T-helper 2 cell treated with Interferon-gamma antibody and Interleukin-4, amounts not matched to agents 5 μg/mL and 100 μg/mL, for 36 hours (primary cell): Measurements from ENCODE around the gene RBP3.

Experiments
- DNase-seq: peaks from one replicate; pipeline ENCODE4 v3.0.0; 2021; ENCODE audit warnings: low spot score
- H3K27ac Mint-ChIP-seq: one replicate; pipeline ENCODE4 v1.8.0; 2021; ENCODE audit warnings: mild to moderate bottlenecking, mixed read lengths
- H3K27me3 Mint-ChIP-seq: one replicate; pipeline ENCODE4 v1.8.0; 2021; ENCODE audit warnings: low read depth, mixed read lengths
- H3K36me3 Mint-ChIP-seq: one replicate; pipeline ENCODE4 v1.8.0; 2021; ENCODE audit warnings: low read depth, mixed read lengths
- H3K4me1 Mint-ChIP-seq: one replicate; pipeline ENCODE4 v1.8.0; 2021; ENCODE audit warnings: low read depth, mixed read lengths
- H3K4me3 Mint-ChIP-seq: one replicate; pipeline ENCODE4 v1.8.0; 2022; ENCODE audit warnings: mild to moderate bottlenecking, moderate library complexity, mixed read lengths
- H3K9me3 Mint-ChIP-seq: one replicate; pipeline ENCODE4 v1.8.0; 2021; ENCODE audit warnings: mixed read lengths

RBP3 gene

GRCh38 chr10:47362199-47362598 is 14.0 kb downstream of the RBP3 start:
- no peak overlapping the region for H3K27ac Mint-ChIP-seq
- no peaks in the 10 kb centered on the region for H3K27me3 Mint-ChIP-seq

GRCh38 chr10:47363781-47364180 is 15.6 kb downstream of the RBP3 start:
- peaks cover 2% of the 10 kb centered on the region for H3K4me1 Mint-ChIP-seq
- no peak overlapping the region for H3K4me3 Mint-ChIP-seq
- no peaks in the 10 kb centered on the region for H3K9me3 Mint-ChIP-seq
- H3K27me3 Mint-ChIP-seq: no peaks in the 10 kb centered on the region
- no peak for DNase-seq
- no peaks in the 10 kb centered on the region for H3K36me3 Mint-ChIP-seq
- H3K27ac Mint-ChIP-seq: no peak overlapping the region

More at GRCh38 chr10:47362199-47362598, 14.0 kb downstream of the RBP3 start:
- H3K4me1 Mint-ChIP-seq: peaks cover 2% of the 10 kb centered on the region
- no peak overlapping the region for H3K4me3 Mint-ChIP-seq
- H3K36me3 Mint-ChIP-seq: no peaks in the 10 kb centered on the region
- no peak for DNase-seq
- H3K9me3 Mint-ChIP-seq: no peaks in the 10 kb centered on the region

GRCh38 chr10:47364366-47364765 is 16.2 kb downstream of the RBP3 start:
- Mint-ChIP-seq H3K27ac (no peak overlapping the region), H3K27me3 (no peaks in the 10 kb centered on the region), H3K4me3 (no peak overlapping the region), H3K9me3 (no peaks in the 10 kb centered on the region), H3K36me3 (no peaks in the 10 kb centered on the region), H3K4me1 (peaks cover 2% of the 10 kb centered on the region)
- DNase-seq: no peak

- no peak overlapping the region for H3K4me3 Mint-ChIP-seq
- no peak overlapping the region for H3K27ac Mint-ChIP-seq
- H3K9me3 Mint-ChIP-seq: no peaks in the 10 kb centered on the region
- DNase-seq: no peak
- H3K36me3 Mint-ChIP-seq: no peaks in the 10 kb centered on the region
- peaks cover 2% of the 10 kb centered on the region for H3K4me1 Mint-ChIP-seq
- no peaks in the 10 kb centered on the region for H3K27me3 Mint-ChIP-seq
These were observed 16.7 kb downstream of the RBP3 start for GRCh38 chr10:47364911-47365310.

- no peak overlapping the region for H3K27ac Mint-ChIP-seq
- no peak overlapping the region for H3K4me3 Mint-ChIP-seq
- no peaks in the 10 kb centered on the region for H3K36me3 Mint-ChIP-seq
- DNase-seq: no peak
- peaks cover 2% of the 10 kb centered on the region for H3K4me1 Mint-ChIP-seq
- H3K9me3 Mint-ChIP-seq: no peaks in the 10 kb centered on the region
- no peaks in the 10 kb centered on the region for H3K27me3 Mint-ChIP-seq
These were observed 17.4 kb downstream of the RBP3 start for GRCh38 chr10:47365431-47366180.

GRCh38 chr10:47366181-47366631 is 18.0 kb downstream of the RBP3 start:
- H3K27ac Mint-ChIP-seq: no peak overlapping the region
- no peaks in the 10 kb centered on the region for H3K9me3 Mint-ChIP-seq
- H3K36me3 Mint-ChIP-seq: no peaks in the 10 kb centered on the region
- H3K27me3 Mint-ChIP-seq: no peaks in the 10 kb centered on the region
- H3K4me3 Mint-ChIP-seq: no peak overlapping the region
- DNase-seq: no peak
- no peaks in the 10 kb centered on the region for H3K4me1 Mint-ChIP-seq

GRCh38 chr10:47366731-47367460 is 18.7 kb downstream of the RBP3 start:
- H3K4me3 Mint-ChIP-seq: no peak overlapping the region
- DNase-seq: no peak
- no peaks in the 10 kb centered on the region for H3K9me3 Mint-ChIP-seq
- no peaks in the 10 kb centered on the region for H3K4me1 Mint-ChIP-seq
- no peak overlapping the region for H3K27ac Mint-ChIP-seq
- H3K36me3 Mint-ChIP-seq: no peaks in the 10 kb centered on the region
- no peaks in the 10 kb centered on the region for H3K27me3 Mint-ChIP-seq

GRCh38 chr10:47367646-47368045 is 19.5 kb downstream of the RBP3 start:
- Mint-ChIP-seq H3K27me3 (no peaks in the 10 kb centered on the region), H3K4me3 (no peak overlapping the region), H3K4me1 (peaks cover 2% of the 10 kb centered on the region), H3K9me3 (no peaks in the 10 kb centered on the region), H3K36me3 (no peaks in the 10 kb centered on the region), H3K27ac (no peak overlapping the region)
- DNase-seq: no peak

- Mint-ChIP-seq H3K36me3 (no peaks in the 10 kb centered on the region), H3K27ac (no peak overlapping the region), H3K27me3 (peaks cover 5% of the 10 kb centered on the region), H3K4me3 (no peak overlapping the region), H3K9me3 (no peaks in the 10 kb centered on the region), H3K4me1 (peaks cover 11% of the 10 kb centered on the region)
- DNase-seq: no peak
These were observed 20.4 kb downstream of the RBP3 start for GRCh38 chr10:47368431-47369180.

- Mint-ChIP-seq H3K27ac (no peak overlapping the region), H3K9me3 (no peaks in the 10 kb centered on the region), H3K4me3 (no peak overlapping the region), H3K36me3 (no peaks in the 10 kb centered on the region), H3K4me1 (peaks cover 13% of the 10 kb centered on the region), H3K27me3 (peaks cover 5% of the 10 kb centered on the region)
- DNase-seq: no peak
These were observed 21.2 kb downstream of the RBP3 start for GRCh38 chr10:47369251-47369894.

- H3K9me3 Mint-ChIP-seq: no peaks in the 10 kb centered on the region
- H3K27me3 Mint-ChIP-seq: peaks cover 5% of the 10 kb centered on the region
- DNase-seq: no peak
- no peak overlapping the region for H3K4me3 Mint-ChIP-seq
- H3K4me1 Mint-ChIP-seq: peaks cover 13% of the 10 kb centered on the region
- no peak overlapping the region for H3K27ac Mint-ChIP-seq
- no peaks in the 10 kb centered on the region for H3K36me3 Mint-ChIP-seq
These were observed 22.0 kb downstream of the RBP3 start for GRCh38 chr10:47370015-47370767.

GRCh38 chr10:47370878-47371277 is 22.7 kb downstream of the RBP3 start:
- no peak overlapping the region for H3K4me3 Mint-ChIP-seq
- peaks cover 13% of the 10 kb centered on the region for H3K4me1 Mint-ChIP-seq
- no peaks in the 10 kb centered on the region for H3K36me3 Mint-ChIP-seq
- no peaks in the 10 kb centered on the region for H3K9me3 Mint-ChIP-seq
- H3K27ac Mint-ChIP-seq: no peak overlapping the region
- H3K27me3 Mint-ChIP-seq: peaks cover 9% of the 10 kb centered on the region
- DNase-seq: no peak
